Ishikawa (cell line): ENCODE results near the gene STARD7.

ENCODE experiments used
- CEBPB ChIP-seq: IDR thresholded peaks from 2 replicates; pipeline ENCODE4 v1.6.1; 2012
- EGR1 ChIP-seq: IDR thresholded peaks from 2 replicates; pipeline ENCODE4 v1.6.1; 2012
- EP300 ChIP-seq: IDR thresholded peaks from 2 replicates; pipeline ENCODE4 v1.6.1; 2012; ENCODE audit warnings: borderline replicate concordance
- FOXM1 ChIP-seq: IDR thresholded peaks from 2 replicates; pipeline ENCODE4 v1.6.1; 2012; ENCODE audit warnings: low read depth, borderline replicate concordance
- NFIC ChIP-seq: IDR thresholded peaks from 2 replicates; pipeline ENCODE4 v1.6.1; 2012
- RAD21 ChIP-seq: IDR thresholded peaks from 2 replicates; pipeline ENCODE4 v1.6.1; 2012; ENCODE audit warnings: low read depth
- TAF1 ChIP-seq: IDR thresholded peaks from 2 replicates; pipeline ENCODE4 v1.6.1; 2012; ENCODE audit warnings: low read depth, mild to moderate bottlenecking
- TCF12 ChIP-seq: IDR thresholded peaks from 2 replicates; pipeline ENCODE4 v1.6.1; 2012; ENCODE audit warnings: low read depth
- TEAD4 ChIP-seq: IDR thresholded peaks from 2 replicates; pipeline ENCODE4 v1.6.1; 2012
- YY1 ChIP-seq: IDR thresholded peaks from 2 replicates; pipeline ENCODE4 v1.6.1; 2012; ENCODE audit warnings: low read depth
- ZBTB7A ChIP-seq: IDR thresholded peaks from 2 replicates; pipeline ENCODE4 v1.6.1; 2012; ENCODE audit warnings: low read depth
- TF ChIP-seq, protein P1 (sequence below): IDR thresholded peaks from 2 replicates; pipeline ENCODE4 v1.6.1; 2012; ENCODE audit warnings: low read depth, mild to moderate bottlenecking
- TF ChIP-seq, protein P2 (sequence below): IDR thresholded peaks from 2 replicates; pipeline ENCODE4 v1.6.1; 2012
- TF ChIP-seq, protein P3 (sequence below): IDR thresholded peaks from 2 replicates; pipeline ENCODE4 v1.6.1; 2012

STARD7 gene

DNA sequence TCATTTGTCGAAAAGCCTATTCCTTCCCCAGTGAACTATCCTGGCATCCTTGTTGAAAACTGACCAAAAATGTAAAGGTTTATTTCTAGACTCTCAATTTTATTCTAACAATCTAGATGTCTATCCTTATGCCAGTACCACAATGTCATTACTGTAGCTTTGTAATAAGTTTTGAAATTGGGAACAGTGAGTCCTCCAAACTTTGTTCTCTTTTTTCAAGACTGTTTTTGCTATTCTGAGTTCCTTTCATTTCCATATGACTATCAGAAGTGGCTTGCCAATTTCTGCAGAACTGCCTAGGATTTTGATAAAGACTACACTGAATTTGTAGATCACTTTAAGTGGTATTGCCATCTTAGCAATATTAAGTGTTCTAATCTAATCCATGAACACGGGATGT lies 9.7 kb downstream of the STARD7 start:
- TF ChIP-seq, protein P1, sequence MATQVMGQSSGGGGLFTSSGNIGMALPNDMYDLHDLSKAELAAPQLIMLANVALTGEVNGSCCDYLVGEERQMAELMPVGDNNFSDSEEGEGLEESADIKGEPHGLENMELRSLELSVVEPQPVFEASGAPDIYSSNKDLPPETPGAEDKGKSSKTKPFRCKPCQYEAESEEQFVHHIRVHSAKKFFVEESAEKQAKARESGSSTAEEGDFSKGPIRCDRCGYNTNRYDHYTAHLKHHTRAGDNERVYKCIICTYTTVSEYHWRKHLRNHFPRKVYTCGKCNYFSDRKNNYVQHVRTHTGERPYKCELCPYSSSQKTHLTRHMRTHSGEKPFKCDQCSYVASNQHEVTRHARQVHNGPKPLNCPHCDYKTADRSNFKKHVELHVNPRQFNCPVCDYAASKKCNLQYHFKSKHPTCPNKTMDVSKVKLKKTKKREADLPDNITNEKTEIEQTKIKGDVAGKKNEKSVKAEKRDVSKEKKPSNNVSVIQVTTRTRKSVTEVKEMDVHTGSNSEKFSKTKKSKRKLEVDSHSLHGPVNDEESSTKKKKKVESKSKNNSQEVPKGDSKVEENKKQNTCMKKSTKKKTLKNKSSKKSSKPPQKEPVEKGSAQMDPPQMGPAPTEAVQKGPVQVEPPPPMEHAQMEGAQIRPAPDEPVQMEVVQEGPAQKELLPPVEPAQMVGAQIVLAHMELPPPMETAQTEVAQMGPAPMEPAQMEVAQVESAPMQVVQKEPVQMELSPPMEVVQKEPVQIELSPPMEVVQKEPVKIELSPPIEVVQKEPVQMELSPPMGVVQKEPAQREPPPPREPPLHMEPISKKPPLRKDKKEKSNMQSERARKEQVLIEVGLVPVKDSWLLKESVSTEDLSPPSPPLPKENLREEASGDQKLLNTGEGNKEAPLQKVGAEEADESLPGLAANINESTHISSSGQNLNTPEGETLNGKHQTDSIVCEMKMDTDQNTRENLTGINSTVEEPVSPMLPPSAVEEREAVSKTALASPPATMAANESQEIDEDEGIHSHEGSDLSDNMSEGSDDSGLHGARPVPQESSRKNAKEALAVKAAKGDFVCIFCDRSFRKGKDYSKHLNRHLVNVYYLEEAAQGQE, result no peak
- TF ChIP-seq TEAD4 (no peak), ZBTB7A (no peak), YY1 (no peak), TCF12 (no peak), EP300 (no peak), CEBPB (no peak), EGR1 (no peak), FOXM1 (no peak), NFIC (no peak)
- TF ChIP-seq, protein P2, sequence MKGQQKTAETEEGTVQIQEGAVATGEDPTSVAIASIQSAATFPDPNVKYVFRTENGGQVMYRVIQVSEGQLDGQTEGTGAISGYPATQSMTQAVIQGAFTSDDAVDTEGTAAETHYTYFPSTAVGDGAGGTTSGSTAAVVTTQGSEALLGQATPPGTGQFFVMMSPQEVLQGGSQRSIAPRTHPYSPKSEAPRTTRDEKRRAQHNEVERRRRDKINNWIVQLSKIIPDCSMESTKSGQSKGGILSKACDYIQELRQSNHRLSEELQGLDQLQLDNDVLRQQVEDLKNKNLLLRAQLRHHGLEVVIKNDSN, result no peak

DNA sequence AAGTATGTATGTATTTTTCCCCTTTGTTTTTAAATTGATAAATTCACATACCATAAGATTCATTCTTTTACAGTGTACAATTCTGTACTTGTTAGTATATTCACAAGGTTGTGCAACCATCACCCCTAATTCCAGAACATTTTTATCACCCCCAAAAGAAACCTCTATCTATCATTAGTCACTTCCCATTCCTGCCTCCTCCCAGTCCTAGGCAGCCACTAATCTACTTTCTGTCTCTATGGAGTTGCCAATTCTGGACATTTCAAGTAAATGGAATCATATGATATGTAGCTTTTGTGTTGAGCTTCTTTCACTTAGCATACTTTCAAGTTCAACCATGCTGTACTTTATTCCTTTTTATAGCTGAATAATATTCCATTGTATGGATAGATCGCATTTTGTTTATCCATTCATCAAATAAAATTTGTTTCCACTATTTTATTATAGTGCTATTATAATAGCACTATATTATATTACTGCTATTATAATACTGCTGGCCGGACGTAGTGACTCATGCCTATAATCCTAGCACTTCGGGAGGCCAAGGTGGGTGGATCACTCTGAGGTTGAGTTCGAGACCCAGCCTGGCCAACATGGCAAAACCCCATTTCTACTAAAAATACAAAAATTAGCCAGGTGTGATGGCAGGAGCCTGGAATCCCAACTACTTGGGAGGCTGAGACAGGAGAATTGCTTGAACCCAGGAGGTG lies 10.9 kb downstream of the STARD7 start:
- no peak for TF ChIP-seq YY1
- TF ChIP-seq ZBTB7A, result no peak
- no peak for TF ChIP-seq NFIC
- TF ChIP-seq TEAD4, result no peak
- TF ChIP-seq FOXM1, result no peak
- TF ChIP-seq, protein P1, result no peak
- no peak for TF ChIP-seq TCF12
- no peak for TF ChIP-seq CEBPB
- TF ChIP-seq RAD21, result no peak
- TF ChIP-seq EGR1, result no peak
- TF ChIP-seq TAF1, result no peak
- TF ChIP-seq, protein P2, result no peak

DNA sequence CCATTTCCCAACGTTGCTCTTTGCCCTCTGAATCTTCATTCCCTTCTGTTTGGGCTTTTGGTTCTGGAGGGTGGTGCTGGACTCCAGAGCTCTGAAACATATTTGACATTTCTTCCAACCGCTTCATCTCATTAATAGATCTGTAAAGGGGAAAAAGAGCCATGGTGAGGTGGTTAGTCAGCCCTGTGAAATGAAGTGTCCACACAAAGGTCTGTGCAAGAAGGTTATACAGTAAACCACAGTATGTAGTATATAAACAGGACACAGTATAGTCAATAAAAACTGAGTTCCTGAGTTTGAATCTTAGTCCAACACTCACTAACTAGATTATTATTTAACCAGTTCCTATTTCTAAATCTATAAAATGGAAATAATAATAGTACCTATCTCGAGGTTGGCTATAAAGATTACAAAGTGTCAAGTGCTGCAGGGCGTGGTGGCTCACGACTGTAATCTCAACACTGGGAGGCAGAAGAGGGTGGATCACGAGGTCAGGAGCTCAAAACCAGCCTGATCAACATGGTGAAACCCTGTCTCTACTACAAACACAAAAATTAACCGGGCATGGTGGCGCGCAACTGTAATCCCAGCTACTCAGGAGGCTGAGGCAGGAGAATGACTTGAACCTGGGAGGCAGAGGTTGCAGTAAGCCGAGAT lies 13.1 kb downstream of the STARD7 start:
- TF ChIP-seq RAD21, result no peak
- no peak for TF ChIP-seq NFIC
- no peak for TF ChIP-seq CEBPB
- TF ChIP-seq EGR1, result no peak
- TF ChIP-seq YY1, result no peak
- TF ChIP-seq, protein P3, sequence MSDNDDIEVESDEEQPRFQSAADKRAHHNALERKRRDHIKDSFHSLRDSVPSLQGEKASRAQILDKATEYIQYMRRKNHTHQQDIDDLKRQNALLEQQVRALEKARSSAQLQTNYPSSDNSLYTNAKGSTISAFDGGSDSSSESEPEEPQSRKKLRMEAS, result no peak
- TF ChIP-seq, protein P1, result no peak
- no peak for TF ChIP-seq ZBTB7A

DNA sequence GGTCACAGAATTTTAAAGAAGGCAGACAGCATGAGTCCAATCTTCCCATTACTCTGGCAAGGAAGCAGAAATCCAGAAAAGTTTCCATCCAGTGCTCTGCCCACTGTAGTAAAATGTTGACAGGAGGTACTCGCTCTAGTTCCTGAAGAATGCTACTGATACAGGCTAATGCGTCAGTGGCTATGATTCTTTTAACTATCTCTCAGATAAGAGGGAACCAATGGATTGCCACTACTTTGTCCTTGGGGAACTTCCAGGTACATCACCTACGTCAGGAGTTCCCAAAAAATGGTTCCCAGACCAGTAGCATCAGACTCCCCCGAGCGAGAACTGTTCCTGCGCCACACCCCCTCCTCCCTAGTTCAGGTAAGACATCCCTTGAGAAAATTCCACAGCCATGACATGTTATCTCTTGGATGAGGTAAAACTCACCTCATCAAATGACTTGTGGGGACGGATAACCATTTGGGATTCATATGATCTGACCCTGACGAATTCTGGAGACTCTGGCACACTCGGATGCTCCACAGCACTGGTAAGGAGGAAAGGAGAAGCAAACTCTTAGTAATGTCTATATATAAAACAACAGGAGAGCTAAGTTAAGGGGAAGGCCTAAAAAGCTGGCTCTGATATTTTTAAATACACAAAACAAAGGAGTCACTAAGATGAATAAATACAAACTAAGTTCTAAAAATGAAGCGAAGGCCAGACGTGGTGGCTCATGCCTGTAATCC lies 16.5 kb downstream of the STARD7 start:
- TF ChIP-seq, protein P3, result no peak
- TF ChIP-seq, protein P2, result no peak
- no peak for TF ChIP-seq FOXM1
